HG03342 (cell line): Measurements from ENCODE around the gene ABCA9.
"Not testable (repeated sequence)": the region's sequence is repeated elsewhere in the genome, so short reads cannot be mapped to it uniquely, and the experiment has no call there.

Source experiments
- ATAC-seq: cut with Tn5 transposase; IDR thresholded peaks from one replicate; pipeline ENCODE4 v1.9.1; 2021; ENCODE audit warnings: mild to moderate bottlenecking, moderate library complexity; ENCODE audit not compliant: unreplicated experiment

The ABCA9 gene

GRCh38 chr17:69031839-69032238, 28.9 kb downstream of the ABCA9 start:
- ATAC-seq: no peak

DNA sequence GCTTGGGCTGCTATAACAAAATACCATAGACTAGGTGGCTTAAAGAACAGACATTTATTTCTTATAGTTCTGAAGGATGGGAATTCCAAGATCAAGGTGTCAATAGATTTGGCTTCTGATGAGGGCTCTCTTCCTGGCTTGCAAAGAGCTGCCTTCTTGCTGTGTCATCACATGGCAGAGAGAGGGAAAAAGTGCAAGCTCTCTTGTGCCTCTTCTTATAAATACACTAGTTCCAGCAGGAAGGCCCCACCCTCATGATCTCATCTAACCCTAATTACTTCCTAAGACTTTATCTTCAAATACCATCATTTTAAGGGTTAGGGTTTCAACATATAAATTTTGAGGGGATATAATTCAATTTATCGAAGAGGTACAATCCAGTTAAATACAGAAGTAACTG, 30.6 kb downstream of the ABCA9 start:
- no peak for ATAC-seq

DNA sequence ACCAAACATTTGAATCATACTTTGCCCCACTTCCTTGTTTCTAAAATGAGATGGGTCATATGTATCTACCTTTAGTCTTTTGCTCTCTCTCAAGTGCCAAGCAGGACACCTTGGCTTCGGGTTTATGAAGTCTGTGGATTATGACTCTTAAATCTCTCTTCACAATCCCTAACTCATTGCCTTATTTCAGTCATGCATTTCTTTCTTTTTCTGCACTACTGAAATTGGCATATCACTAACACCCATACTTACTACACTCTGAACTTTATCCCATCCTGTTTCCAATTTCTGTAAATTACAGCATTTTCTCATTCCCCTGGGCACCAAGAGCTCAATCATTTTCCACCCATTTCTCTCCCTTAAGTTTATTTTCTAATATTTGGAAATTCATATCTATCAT, 42.0 kb downstream of the ABCA9 start:
- no peak for ATAC-seq

GRCh38 chr17:69018022-69018615, 42.6 kb downstream of the ABCA9 start:
- no peak for ATAC-seq

DNA sequence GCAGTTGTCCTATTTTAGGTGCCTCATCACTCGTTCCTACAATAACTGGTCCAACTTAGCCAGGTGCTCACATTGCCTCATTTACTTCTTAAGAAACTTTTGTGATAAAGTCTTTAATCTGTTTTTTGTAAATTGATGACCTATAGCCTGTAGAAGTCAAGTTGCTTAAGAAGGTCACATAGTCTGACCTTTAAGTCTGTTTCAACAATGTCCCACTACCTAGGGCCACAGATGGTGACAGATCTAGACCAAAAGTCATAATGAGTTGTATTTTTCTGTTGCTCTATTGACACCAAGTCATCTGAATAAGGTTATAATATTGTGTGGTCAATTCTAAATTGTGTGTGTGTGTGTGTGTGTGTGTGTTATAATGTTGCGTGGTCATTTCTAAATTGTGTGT, 45.1 kb downstream of the ABCA9 start:
- no peak for ATAC-seq

GRCh38 chr17:69012895-69013805, 47.6 kb downstream of the ABCA9 start:
- ATAC-seq: no peak

- no peak for ATAC-seq
Observed at GRCh38 chr17:69009930-69010329, 50.8 kb downstream of the ABCA9 start.

DNA sequence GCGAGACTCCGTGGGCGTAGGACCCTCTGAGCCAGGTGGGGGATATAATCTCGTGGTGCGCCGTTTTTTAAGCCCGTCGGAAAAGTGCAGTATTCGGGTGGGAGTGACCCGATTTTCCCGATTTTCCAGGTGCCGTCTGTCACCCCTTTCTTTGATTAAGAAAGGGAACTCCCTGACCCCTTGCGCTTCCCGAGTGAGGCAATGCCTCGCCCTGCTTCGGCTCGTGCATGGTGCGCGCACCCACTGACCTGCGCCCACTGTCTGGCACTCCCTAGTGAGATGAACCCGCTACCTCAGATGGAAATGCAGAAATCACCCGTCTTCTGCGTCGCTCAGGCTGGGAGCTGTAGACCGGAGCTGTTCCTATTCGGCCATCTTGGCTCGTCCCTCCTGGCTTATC, 56.0 kb downstream of the ABCA9 start:
- not testable (repeated sequence) for ATAC-seq

DNA sequence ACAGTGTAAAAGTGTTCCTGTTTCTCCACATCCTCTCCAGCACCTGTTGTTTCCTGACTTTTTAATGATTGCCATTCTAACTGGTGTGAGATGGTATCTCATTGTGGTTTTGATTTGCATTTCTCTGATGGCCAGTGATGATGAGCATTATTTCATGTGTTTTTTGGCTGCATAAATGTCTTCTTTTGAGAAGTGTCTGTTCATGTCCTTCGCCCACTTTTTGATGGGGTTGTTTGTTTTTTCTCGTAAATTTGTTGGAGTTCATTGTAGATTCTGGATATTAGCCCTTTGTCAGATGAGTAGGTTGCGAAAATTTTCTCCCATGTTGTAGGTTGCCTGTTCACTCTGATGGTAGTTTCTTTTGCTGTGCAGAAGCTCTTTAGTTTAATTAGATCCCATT, 61.0 kb downstream of the ABCA9 start:
- ATAC-seq: not testable (repeated sequence)

DNA sequence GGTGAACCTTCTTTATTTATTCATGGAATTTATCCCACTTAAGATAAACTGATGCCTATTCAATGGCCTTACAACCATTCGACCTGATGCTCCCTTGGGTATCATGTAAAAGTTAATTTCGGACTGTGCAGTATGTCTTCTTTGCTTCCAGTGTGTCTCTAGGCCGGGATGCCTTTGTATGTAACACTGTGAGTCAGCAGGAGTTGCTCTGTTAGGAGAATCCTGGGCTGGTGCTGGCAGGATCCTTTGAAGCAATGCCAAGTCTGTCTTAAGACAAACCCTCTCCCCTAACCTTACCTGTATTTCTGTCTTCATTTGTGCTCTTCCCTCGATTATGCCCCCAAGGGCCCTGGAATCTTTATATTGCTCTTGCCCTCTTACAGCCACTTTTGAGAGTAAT, 67.6 kb downstream of the ABCA9 start:
- no peak for ATAC-seq

GRCh38 chr17:68987966-68988365, 72.8 kb downstream of the ABCA9 start:
- ATAC-seq: no peak

DNA sequence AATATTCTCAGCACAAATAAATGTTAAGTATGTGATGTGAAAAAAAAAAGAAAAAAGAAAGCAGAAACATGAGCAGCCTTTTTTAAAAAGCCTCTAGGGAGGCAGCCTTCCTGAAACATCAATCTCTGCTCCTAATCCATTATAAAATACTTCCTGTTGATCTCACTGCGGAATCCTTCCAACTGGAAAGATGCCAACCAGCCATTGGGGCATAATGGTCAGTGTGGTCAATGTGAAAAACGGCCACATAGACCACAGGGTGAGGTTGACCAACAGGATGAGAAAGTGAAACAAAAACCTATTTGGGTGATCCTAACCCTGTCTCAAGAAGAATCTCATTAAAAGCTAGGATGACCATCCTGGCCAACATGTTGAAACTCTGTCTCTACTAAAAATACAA, 79.4 kb downstream of the ABCA9 start:
- no peak for ATAC-seq

GRCh38 chr17:68973098-68973846, 87.5 kb downstream of the ABCA9 start:
- no peak for ATAC-seq

GRCh38 chr17:68972119-68972704, 88.5 kb downstream of the ABCA9 start:
- ATAC-seq: no peak

- ATAC-seq: no peak
Observed at GRCh38 chr17:68969101-68969500, 91.6 kb downstream of the ABCA9 start.

DNA sequence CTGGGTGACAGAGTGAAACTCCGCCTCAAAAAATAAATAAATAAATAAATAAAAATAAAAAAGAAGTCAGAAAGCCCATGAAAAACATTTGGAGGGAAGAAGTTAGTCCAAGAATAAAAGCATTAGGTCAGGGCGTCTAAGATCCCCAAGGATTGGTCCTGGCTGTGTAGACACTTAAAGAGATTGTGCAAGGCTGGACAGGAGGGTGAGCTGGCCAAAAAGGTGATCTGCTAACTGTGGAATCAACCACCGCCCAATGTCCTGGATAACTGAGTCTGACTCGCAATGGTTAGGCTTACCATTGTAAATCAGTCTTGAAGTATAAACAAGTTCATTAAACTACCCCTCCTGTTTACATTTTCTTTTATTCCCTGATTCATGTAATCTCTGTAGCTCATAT, 96.8 kb downstream of the ABCA9 start:
- ATAC-seq: no peak

- no peak for ATAC-seq
Observed at GRCh38 chr17:68961214-68961882, 99.4 kb downstream of the ABCA9 start.

GRCh38 chr17:68959117-68959516, 101.6 kb downstream of the ABCA9 start:
- ATAC-seq: not testable (repeated sequence)

DNA sequence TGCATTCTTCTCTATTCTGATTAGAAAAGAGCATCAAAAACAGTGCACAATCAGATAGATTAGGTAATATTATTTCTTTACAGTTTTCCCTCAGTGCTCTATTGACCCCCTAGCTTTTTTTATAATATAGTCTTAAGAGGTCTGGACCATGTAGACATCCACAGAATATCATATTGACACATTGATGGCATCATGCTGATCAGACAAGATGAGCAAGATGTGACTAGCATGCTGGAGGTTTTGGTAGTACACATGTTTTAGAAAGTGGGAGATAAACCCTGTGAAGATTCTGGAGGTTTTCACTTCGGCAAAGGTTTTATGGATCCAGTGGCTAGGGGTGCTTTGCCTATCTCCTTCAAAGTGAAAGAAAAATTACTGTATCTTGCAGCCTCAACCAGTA, 102.8 kb downstream of the ABCA9 start:
- ATAC-seq: no peak

DNA sequence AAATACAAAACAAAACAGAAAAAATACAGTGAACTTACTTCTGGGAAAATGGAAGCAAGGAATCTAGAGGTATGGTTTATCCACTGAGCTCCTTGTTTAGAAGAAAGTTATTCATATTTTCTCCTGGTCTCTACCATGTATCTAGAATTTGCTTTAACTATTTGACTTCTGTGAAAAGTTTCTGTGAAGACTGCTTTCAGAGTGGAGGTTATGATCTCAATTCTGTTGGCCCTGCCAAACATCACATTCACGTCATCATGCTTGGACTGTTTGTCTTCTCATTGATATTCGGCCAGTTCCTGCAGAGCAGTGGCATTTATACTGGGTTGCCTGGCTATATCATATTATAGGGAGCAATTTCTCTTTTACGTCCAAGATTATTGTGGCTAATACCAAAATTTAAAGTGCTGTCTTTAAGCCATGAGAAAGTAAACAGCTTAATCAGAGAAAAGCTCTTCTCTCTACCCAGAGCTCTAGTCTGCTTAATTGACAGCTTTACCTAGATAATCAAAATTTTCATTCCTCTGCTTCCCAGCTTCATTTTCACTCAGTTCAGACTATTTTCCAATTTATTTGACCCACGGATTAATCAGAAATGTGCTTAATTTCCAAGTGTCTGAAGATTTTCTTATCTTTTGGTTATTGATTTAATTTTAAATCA, 105.4 kb downstream of the ABCA9 start, which contains the start of gene ABCA8:
TSS of gene ABCA8 (minus strand) at position 212 of the 661 bp plus-strand sequence. CDS start 13,358 bp downstream, outside the sequence.
- ATAC-seq: no peak
